HepG2 (cell line): Measurements from ENCODE around the gene ARHGEF9.

Source experiments
- CHD4 ChIP-seq: fragments of 200-600 bp; sonication (generic); IDR thresholded peaks from 2 replicates; pipeline ENCODE4 v1.7.0; 2017; ENCODE audit warnings: mild to moderate bottlenecking, low read length, borderline replicate concordance
- JUND ChIP-seq: sonication (generic); formaldehyde crosslinking; IDR thresholded peaks from 2 replicates; pipeline ENCODE4 v1.8.0; 2022; ENCODE audit warnings: mild to moderate bottlenecking, missing genetic modification reagents
- POLR2A ChIP-seq, 2 experiments: IDR thresholded peaks; 2 replicates each; pipeline ENCODE4 v1.6.1; 2011; ENCODE audit warnings: low read depth in 2 of 2, low read length in 2 of 2, mild to moderate bottlenecking in 1 of 2, moderate library complexity in 1 of 2; ENCODE audit not compliant: insufficient read depth in 1 of 2
- SATB2 ChIP-seq: sonication (generic); formaldehyde crosslinking; IDR thresholded peaks from 2 replicates; pipeline ENCODE4 v1.5.0; 2020; ENCODE audit warnings: missing genetic modification reagents
- TBP ChIP-seq: sonication (generic); formaldehyde crosslinking; IDR thresholded peaks from 2 replicates; pipeline ENCODE4 v1.5.0; 2020; ENCODE audit warnings: missing genetic modification reagents
- ZNF12 ChIP-seq: sonication (generic); formaldehyde crosslinking; IDR thresholded peaks from 2 replicates; pipeline ENCODE4 v1.5.0; 2020; ENCODE audit warnings: missing genetic modification reagents
- ZNF44 ChIP-seq: sonication (generic); formaldehyde crosslinking; IDR thresholded peaks from 2 replicates; pipeline ENCODE4 v1.5.1; 2020; ENCODE audit warnings: mild to moderate bottlenecking, missing genetic modification reagents
- TF ChIP-seq, protein P1 (sequence below): IDR thresholded peaks from 2 replicates; pipeline ENCODE4 v1.6.1; 2016; ENCODE audit warnings: low read depth, borderline replicate concordance
- TF ChIP-seq, protein P2 (sequence below): sonication (generic); formaldehyde crosslinking; IDR thresholded peaks from 2 replicates; pipeline ENCODE4 v1.4.0; 2020; ENCODE audit warnings: missing genetic modification reagents, mild to moderate bottlenecking, borderline replicate concordance
- TF ChIP-seq, protein P3 (sequence below): conservative IDR thresholded peaks from 2 replicates; pipeline ENCODE4 v1.6.1; 2018; ENCODE audit warnings: missing genetic modification reagents
- TF ChIP-seq, protein P4 (sequence below): sonication (generic); formaldehyde crosslinking; IDR thresholded peaks from 2 replicates; pipeline ENCODE4 v1.5.0; 2020; ENCODE audit warnings: mild to moderate bottlenecking, missing genetic modification reagents, moderate library complexity
- TF ChIP-seq, protein P5 (sequence below): sonication (generic); formaldehyde crosslinking; IDR thresholded peaks from 2 replicates; pipeline ENCODE4 v1.5.0; 2020; ENCODE audit warnings: mild to moderate bottlenecking, missing genetic modification reagents, borderline replicate concordance

DNA sequence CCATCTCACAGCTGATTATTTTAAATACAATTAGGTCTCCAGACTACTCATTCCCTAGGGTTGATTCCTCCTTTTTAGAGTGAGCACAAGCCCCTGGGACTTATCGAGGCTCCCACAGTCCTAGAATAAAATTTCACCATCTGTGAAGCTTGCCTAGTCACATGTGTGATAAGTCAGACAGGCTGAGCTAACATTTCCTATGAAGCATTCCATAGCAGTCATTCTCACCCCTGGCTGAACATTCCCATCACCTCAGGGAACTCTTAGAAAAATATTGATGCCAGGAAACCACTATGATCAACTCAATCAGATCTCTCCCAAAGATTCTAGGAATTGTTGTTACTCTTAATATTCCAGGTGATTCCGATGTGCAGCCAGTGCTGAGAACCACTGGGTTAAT is 37.7 kb downstream of the ARHGEF9 start:
- TF ChIP-seq JUND (CRISPR knock-in tag) (no peak), TBP (CRISPR knock-in tag) (no peak), ZNF12 (CRISPR knock-in tag) (no peak), POLR2A (IDR thresholded peaks at IDR 0.05; ENCODE audit: insufficient read depth in 1 of 2, low read depth in 2 of 2, low read length in 2 of 2) (no peak), SATB2 (CRISPR knock-in tag) (no peak), CHD4 (no peak), ZNF44 (no peak)
- TF ChIP-seq, protein P1, sequence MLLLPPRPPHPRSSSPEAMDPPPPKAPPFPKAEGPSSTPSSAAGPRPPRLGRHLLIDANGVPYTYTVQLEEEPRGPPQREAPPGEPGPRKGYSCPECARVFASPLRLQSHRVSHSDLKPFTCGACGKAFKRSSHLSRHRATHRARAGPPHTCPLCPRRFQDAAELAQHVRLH (CRISPR knock-in tag) = no peak
- TF ChIP-seq, protein P2, sequence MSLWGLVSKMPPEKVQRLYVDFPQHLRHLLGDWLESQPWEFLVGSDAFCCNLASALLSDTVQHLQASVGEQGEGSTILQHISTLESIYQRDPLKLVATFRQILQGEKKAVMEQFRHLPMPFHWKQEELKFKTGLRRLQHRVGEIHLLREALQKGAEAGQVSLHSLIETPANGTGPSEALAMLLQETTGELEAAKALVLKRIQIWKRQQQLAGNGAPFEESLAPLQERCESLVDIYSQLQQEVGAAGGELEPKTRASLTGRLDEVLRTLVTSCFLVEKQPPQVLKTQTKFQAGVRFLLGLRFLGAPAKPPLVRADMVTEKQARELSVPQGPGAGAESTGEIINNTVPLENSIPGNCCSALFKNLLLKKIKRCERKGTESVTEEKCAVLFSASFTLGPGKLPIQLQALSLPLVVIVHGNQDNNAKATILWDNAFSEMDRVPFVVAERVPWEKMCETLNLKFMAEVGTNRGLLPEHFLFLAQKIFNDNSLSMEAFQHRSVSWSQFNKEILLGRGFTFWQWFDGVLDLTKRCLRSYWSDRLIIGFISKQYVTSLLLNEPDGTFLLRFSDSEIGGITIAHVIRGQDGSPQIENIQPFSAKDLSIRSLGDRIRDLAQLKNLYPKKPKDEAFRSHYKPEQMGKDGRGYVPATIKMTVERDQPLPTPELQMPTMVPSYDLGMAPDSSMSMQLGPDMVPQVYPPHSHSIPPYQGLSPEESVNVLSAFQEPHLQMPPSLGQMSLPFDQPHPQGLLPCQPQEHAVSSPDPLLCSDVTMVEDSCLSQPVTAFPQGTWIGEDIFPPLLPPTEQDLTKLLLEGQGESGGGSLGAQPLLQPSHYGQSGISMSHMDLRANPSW (CRISPR knock-in tag) = no peak
- TF ChIP-seq, protein P3, sequence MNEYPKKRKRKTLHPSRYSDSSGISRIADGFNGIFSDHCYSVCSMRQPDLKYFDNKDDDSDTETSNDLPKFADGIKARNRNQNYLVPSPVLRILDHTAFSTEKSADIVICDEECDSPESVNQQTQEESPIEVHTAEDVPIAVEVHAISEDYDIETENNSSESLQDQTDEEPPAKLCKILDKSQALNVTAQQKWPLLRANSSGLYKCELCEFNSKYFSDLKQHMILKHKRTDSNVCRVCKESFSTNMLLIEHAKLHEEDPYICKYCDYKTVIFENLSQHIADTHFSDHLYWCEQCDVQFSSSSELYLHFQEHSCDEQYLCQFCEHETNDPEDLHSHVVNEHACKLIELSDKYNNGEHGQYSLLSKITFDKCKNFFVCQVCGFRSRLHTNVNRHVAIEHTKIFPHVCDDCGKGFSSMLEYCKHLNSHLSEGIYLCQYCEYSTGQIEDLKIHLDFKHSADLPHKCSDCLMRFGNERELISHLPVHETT (CRISPR knock-in tag) = no peak
- TF ChIP-seq, protein P4, sequence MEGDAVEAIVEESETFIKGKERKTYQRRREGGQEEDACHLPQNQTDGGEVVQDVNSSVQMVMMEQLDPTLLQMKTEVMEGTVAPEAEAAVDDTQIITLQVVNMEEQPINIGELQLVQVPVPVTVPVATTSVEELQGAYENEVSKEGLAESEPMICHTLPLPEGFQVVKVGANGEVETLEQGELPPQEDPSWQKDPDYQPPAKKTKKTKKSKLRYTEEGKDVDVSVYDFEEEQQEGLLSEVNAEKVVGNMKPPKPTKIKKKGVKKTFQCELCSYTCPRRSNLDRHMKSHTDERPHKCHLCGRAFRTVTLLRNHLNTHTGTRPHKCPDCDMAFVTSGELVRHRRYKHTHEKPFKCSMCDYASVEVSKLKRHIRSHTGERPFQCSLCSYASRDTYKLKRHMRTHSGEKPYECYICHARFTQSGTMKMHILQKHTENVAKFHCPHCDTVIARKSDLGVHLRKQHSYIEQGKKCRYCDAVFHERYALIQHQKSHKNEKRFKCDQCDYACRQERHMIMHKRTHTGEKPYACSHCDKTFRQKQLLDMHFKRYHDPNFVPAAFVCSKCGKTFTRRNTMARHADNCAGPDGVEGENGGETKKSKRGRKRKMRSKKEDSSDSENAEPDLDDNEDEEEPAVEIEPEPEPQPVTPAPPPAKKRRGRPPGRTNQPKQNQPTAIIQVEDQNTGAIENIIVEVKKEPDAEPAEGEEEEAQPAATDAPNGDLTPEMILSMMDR (CRISPR knock-in tag) = no peak
- TF ChIP-seq, protein P5, sequence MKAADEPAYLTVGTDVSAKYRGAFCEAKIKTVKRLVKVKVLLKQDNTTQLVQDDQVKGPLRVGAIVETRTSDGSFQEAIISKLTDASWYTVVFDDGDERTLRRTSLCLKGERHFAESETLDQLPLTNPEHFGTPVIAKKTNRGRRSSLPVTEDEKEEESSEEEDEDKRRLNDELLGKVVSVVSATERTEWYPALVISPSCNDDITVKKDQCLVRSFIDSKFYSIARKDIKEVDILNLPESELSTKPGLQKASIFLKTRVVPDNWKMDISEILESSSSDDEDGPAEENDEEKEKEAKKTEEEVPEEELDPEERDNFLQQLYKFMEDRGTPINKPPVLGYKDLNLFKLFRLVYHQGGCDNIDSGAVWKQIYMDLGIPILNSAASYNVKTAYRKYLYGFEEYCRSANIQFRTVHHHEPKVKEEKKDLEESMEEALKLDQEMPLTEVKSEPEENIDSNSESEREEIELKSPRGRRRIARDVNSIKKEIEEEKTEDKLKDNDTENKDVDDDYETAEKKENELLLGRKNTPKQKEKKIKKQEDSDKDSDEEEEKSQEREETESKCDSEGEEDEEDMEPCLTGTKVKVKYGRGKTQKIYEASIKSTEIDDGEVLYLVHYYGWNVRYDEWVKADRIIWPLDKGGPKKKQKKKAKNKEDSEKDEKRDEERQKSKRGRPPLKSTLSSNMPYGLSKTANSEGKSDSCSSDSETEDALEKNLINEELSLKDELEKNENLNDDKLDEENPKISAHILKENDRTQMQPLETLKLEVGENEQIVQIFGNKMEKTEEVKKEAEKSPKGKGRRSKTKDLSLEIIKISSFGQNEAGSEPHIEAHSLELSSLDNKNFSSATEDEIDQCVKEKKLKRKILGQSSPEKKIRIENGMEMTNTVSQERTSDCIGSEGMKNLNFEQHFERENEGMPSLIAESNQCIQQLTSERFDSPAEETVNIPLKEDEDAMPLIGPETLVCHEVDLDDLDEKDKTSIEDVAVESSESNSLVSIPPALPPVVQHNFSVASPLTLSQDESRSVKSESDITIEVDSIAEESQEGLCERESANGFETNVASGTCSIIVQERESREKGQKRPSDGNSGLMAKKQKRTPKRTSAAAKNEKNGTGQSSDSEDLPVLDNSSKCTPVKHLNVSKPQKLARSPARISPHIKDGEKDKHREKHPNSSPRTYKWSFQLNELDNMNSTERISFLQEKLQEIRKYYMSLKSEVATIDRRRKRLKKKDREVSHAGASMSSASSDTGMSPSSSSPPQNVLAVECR = no peak
